Hepatocyte (in vitro differentiated cells): ENCODE data around the gene DOK6. TPM values are rescaled to one million over a fixed set of nuclear protein-coding genes. Genes with fewer than 3 reads are reported as not detected.

Experiments
- DNase-seq: peaks from one replicate; pipeline ENCODE4 v3.0.0-alpha.2; 2016; ENCODE audit warnings: low spot score
- H2AFZ ChIP-seq: fragments of 200-600 bp; sonication (generic); 2 replicates; pipeline ENCODE4 v1.6.0; 2016; ENCODE audit warnings: antibody characterized with exemption, mild to moderate bottlenecking
- H3K27ac ChIP-seq: fragments of 200-600 bp; sonication (generic); 2 replicates; pipeline ENCODE4 v1.5.1; 2016; ENCODE audit warnings: mild to moderate bottlenecking
- H3K27me3 ChIP-seq: fragments of 200-600 bp; sonication (generic); 2 replicates; pipeline ENCODE4 v1.6.1; 2016
- H3K36me3 ChIP-seq: fragments of 200-600 bp; sonication (generic); replicated peaks from 2 replicates; pipeline ENCODE4 v1.5.1; 2016; ENCODE audit warnings: low read depth; ENCODE audit not compliant: insufficient read depth
- H3K4me1 ChIP-seq: fragments of 200-600 bp; sonication (generic); 2 replicates; pipeline ENCODE4 v1.5.1; 2016; ENCODE audit warnings: mild to moderate bottlenecking, moderate library complexity; ENCODE audit not compliant: insufficient read depth
- H3K4me2 ChIP-seq: fragments of 200-600 bp; sonication (generic); 2 replicates; pipeline ENCODE4 v1.6.0; 2016
- H3K4me3 ChIP-seq: fragments of 200-600 bp; sonication (generic); 2 replicates; pipeline ENCODE4 v1.5.1; 2016; ENCODE audit warnings: mild to moderate bottlenecking
- H3K79me2 ChIP-seq: fragments of 200-600 bp; sonication (generic); 2 replicates; pipeline ENCODE4 v1.6.0; 2017; ENCODE audit warnings: mild to moderate bottlenecking
- H3K9me2 ChIP-seq: fragments of 200-600 bp; sonication (generic); replicated peaks from 2 replicates; pipeline ENCODE4 v1.6.0; 2017; ENCODE audit warnings: mild to moderate bottlenecking; ENCODE audit not compliant: insufficient read depth
- H3K9me3 ChIP-seq: fragments of 200-600 bp; sonication (generic); 2 replicates; pipeline ENCODE4 v1.5.1; 2016; ENCODE audit warnings: low read depth, mild to moderate bottlenecking
- H4K20me1 ChIP-seq: fragments of 200-600 bp; sonication (generic); 2 replicates; pipeline ENCODE4 v1.6.0; 2016; ENCODE audit warnings: mild to moderate bottlenecking; ENCODE audit not compliant: insufficient read depth, poor library complexity, severe bottlenecking
- EZH2 ChIP-seq: fragments of 200-600 bp; sonication (generic); IDR thresholded peaks from 2 replicates; pipeline ENCODE4 v1.6.1; 2016; ENCODE audit warnings: antibody characterized with exemption, mild to moderate bottlenecking, borderline replicate concordance
- EZH2phosphoT487 ChIP-seq: fragments of 200-600 bp; sonication (generic); IDR thresholded peaks from one replicate; pipeline ENCODE4 v1.6.1; 2018; ENCODE audit warnings: antibody characterized with exemption, mild to moderate bottlenecking, low read depth, moderate library complexity; ENCODE audit not compliant: unreplicated experiment, severe bottlenecking
- WGBS: methylation state at CpG from one replicate; pipeline ENCODE4 v1.1.6; 2016; ENCODE audit warnings: low lambda C conversion rate; ENCODE audit errors: missing lambda C conversion rate; 5-methylcytosine and 5-hydroxymethylcytosine counted together
- polyA plus RNA-seq: library from polyadenylated mRNA; unstranded; fragments of >200 nt; fragmentation: Nextera tagmentation; extraction: Ambion mirVana; gene quantifications from 2 replicates; pipeline ENCODE4 v1.2.1, GENCODE V29; 2016
- total RNA-seq: library from RNA; depleted of rRNA; stranded (reverse); fragments of >200 nt; gene quantifications from 2 replicates; pipeline ENCODE4 v1.2.3, GENCODE V29; 2014
- TF ChIP-seq, protein P1 (sequence below): fragments of 200-600 bp; sonication (generic); IDR thresholded peaks from 2 replicates; pipeline ENCODE4 v1.5.1; 2016; ENCODE audit warnings: antibody characterized with exemption, mild to moderate bottlenecking; ENCODE audit not compliant: poor library complexity

DOK6 gene
- total and polyA plus RNA-seq, 2 experiments from 2014 or later: 2.6 to 4.0 TPM

DNA sequence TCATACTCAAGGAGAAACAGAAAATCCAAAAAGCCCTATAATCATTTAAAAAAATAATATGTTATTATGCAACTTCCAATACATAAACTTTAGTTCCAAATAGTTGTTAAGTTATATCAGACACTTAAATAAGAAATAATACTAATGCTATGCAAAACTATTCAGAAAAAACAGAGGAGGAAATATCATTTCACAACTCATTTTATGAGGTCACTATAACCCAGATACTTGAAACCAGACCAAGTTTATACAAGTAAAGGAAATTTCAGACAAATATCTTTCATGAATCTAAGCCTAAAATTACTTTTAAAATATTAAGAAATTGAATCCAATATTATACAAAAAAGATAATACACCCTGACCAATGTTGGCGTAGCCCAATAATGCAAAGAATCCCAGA is 286.2 kb downstream of the DOK6 start:
- Histone ChIP-seq H3K4me1 (no peaks in the 10 kb centered on the region), H3K79me2 (no peaks in the 10 kb centered on the region), H3K27me3 (no peaks in the 10 kb centered on the region), H3K36me3 (no peaks in the 10 kb centered on the region), H3K9me3 (no peaks in the 10 kb centered on the region), H3K9me2 (no peaks in the 10 kb centered on the region), H2AFZ (no peak overlapping the region), H3K4me2 (no peak overlapping the region), H3K27ac (no peak overlapping the region), H4K20me1 (no peaks in the 10 kb centered on the region), H3K4me3 (no peak overlapping the region)
- WGBS: 0% methylated on average over 1 of the region's 1 CpG
- no peak for DNase-seq
- TF ChIP-seq, protein P1, sequence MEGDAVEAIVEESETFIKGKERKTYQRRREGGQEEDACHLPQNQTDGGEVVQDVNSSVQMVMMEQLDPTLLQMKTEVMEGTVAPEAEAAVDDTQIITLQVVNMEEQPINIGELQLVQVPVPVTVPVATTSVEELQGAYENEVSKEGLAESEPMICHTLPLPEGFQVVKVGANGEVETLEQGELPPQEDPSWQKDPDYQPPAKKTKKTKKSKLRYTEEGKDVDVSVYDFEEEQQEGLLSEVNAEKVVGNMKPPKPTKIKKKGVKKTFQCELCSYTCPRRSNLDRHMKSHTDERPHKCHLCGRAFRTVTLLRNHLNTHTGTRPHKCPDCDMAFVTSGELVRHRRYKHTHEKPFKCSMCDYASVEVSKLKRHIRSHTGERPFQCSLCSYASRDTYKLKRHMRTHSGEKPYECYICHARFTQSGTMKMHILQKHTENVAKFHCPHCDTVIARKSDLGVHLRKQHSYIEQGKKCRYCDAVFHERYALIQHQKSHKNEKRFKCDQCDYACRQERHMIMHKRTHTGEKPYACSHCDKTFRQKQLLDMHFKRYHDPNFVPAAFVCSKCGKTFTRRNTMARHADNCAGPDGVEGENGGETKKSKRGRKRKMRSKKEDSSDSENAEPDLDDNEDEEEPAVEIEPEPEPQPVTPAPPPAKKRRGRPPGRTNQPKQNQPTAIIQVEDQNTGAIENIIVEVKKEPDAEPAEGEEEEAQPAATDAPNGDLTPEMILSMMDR: no peak

DNA sequence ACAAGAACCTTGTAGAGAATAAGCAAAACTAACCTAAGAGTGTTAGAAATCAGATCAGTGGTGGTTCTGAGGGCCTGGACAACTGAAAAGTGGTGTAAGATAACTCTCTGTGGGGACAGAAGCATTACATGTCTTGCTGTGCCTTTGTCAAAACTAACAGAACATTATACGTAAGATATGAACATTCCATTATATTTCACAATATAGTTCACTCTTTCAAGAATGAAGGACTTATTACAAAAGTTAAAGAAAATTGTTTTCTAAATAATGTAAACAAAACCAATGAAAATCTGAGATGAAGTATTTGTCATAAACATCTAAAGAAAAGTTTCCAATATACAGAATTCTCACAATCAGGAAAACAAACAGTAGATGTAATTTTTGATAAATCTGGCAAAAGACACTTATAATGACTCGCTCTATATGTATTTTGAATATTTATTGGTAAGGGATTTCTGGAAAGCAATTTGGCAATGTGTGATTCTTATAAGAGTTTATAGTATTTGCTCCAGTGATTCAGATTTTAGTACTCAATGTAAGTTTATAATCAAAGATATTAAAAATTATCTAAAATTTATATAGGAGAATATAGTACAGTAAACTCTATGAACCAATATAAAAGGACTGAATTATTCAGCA is 288.6 kb downstream of the DOK6 start:
- no peak overlapping the region for H3K27ac ChIP-seq
- no peaks in the 10 kb centered on the region for H3K9me2 ChIP-seq
- H4K20me1 ChIP-seq: no peaks in the 10 kb centered on the region
- no peaks in the 10 kb centered on the region for H3K9me3 ChIP-seq
- no peak overlapping the region for H3K4me2 ChIP-seq
- H3K4me1 ChIP-seq: no peaks in the 10 kb centered on the region
- H3K27me3 ChIP-seq: no peaks in the 10 kb centered on the region
- no peak overlapping the region for H2AFZ ChIP-seq
- H3K4me3 ChIP-seq: no peak overlapping the region
- H3K36me3 ChIP-seq: no peaks in the 10 kb centered on the region
- no peak for DNase-seq
- no peaks in the 10 kb centered on the region for H3K79me2 ChIP-seq
- WGBS: 89% methylated on average over 2 of the region's 2 CpGs
- TF ChIP-seq EZH2phosphoT487: no peak
- TF ChIP-seq EZH2: no peak
- TF ChIP-seq, protein P1: no peak

DNA sequence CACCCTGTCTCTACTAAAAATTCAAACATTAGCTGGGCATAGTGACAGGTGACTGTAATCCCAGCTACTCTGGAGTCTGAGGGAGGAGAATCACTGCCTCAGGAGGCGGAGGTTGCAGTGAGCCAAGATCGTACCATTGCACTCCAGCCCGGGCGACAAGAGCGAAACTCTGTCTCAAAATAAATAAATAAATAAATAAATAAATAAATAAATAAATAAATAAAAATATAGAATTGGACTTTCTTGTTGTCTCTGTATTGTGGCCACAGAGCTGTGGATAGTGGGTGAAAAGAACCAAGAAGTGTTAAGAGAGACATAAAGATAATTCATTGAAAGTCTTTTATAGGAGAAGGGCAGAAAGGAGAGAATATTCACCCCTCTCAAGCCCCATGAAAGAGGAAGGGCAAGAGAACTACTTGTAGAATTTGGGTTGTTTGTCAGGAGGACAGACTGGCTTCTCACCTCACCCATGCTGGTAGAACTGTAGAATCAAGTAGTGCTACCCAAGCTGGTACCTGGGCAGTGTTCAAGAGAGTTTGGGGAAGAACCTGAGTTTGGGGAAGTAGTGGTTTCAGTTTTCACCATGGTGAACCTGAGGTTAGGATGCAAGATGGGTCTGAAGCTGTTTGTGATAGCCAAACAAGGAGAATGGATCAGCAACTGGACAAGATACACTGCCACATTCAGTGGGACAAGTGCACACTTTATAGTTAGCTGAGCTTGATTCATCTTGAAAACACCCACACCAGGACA is 290.5 kb downstream of the DOK6 start:
- Histone ChIP-seq H3K9me3 (no peaks in the 10 kb centered on the region), H2AFZ (no peak overlapping the region), H3K27ac (no peak overlapping the region), H3K4me3 (no peak overlapping the region), H4K20me1 (no peaks in the 10 kb centered on the region), H3K27me3 (no peaks in the 10 kb centered on the region), H3K4me1 (no peaks in the 10 kb centered on the region), H3K9me2 (no peaks in the 10 kb centered on the region), H3K79me2 (no peaks in the 10 kb centered on the region), H3K4me2 (no peak overlapping the region), H3K36me3 (no peaks in the 10 kb centered on the region)
- DNase-seq: no peak
- 100% methylated on average over 5 of the region's 5 CpGs for WGBS
- TF ChIP-seq, protein P1: no peak
- TF ChIP-seq EZH2 (no peak), EZH2phosphoT487 (no peak)
